Glomerular visceral epithelial cell (primary cell): Measurements from ENCODE around the gene ZDHHC8.

ENCODE experiments used
- DNase-seq: peaks from one replicate; pipeline ENCODE4 v3.0.0-alpha.2; 2016; ENCODE audit errors: extremely low spot score

ZDHHC8 gene

DNA sequence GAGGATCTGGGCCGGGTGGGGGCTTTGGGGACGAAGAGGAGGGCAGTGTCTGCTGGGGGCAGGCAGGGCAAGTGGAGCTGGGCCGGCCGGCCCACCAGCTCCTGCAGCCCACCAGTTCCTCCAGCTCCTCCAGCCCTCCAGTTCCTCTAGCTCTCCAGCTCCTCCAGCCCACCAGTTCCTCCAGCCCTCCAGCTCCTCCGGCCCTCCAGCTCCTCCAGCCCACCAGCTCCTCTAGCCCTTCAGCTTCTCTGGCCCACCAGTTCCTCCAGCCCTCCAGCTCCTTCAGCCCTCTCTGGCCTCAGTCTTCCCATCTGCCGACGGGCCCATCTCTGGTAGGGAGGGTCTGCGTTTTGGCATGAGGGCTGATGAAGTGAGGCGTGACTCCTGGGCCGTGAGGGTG, 28.4 kb downstream of the ZDHHC8 start:
- DNase-seq, result no peak

DNA sequence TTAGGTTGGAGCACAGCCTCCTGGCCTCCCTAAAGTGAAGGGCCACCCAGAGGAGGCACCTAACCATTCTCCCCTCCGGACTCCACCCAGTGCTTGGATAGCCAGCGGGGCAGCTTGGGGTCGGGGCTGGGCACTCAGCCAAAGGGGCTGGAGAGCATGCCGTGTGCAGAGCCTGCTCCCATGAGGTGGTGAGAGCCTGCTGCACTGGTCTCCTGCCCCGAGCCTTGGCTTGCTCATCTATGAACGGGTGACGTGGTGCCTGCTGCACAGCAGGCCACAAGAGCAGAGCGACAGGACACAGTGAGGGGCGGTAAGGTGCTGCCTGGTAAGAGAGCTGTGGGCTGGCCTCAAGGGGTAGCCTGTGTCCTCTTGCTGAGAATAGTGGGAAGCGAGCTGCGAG, 33.3 kb downstream of the ZDHHC8 start:
- DNase-seq, result no peak

DNA sequence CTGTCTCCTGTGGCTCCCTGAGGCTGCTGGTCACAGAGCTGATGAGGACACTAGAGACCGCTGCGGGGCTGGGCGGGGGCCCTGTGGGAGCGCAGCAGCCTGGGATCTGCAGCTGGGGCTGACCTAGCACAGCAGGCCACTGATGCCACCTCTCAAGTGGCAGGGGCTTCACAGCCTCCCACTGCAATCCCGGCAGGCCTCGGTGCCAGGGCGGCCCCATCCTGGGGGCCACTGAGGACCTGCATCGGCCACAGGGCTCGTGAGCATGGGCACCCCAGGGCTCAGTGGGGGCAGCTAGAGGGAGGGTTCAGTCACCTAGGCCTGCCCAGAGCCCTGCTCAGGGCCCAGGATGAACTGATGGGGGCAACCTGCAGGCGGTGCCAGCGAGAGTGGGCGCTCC, 33.8 kb downstream of the ZDHHC8 start:
- DNase-seq, result no peak

DNA sequence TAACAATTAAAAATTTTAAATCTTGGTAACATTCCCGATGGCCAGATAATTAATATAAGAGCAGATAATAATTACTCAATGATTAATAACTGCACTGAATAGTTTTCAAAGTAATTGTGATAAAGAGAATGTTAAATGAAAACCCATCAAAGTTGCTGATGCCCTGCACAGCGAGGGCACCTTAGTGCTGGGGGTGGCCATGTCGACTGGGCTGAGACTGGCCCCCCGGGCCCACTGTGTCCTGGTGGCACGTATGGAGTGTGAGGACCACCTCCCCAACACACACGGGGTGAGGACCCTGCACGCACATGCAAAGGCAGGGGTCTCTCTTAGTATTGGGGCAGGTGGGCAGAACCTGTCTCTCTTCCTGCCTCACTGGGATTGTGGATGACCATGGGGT, 34.3 kb downstream of the ZDHHC8 start:
- no peak for DNase-seq

DNA sequence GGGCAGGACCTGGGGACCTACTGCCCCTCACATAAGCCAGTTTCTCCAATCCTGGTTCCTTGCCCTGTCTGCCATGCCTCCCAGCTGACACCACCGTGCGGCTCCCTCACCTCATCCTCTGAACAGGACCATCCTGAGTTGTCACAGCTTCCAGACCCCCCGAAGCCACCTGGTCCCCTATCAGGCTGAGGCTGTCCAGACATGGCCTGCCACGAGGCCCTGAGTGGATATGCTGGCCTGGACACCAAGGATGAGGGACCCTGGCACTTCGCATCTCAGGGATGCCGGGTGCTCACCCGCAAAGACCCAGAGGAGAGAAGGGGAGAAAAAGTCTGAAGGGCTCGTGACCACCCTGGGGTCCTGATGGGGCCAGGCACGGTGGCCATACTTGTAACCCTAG, 35.1 kb downstream of the ZDHHC8 start:
- no peak for DNase-seq

DNA sequence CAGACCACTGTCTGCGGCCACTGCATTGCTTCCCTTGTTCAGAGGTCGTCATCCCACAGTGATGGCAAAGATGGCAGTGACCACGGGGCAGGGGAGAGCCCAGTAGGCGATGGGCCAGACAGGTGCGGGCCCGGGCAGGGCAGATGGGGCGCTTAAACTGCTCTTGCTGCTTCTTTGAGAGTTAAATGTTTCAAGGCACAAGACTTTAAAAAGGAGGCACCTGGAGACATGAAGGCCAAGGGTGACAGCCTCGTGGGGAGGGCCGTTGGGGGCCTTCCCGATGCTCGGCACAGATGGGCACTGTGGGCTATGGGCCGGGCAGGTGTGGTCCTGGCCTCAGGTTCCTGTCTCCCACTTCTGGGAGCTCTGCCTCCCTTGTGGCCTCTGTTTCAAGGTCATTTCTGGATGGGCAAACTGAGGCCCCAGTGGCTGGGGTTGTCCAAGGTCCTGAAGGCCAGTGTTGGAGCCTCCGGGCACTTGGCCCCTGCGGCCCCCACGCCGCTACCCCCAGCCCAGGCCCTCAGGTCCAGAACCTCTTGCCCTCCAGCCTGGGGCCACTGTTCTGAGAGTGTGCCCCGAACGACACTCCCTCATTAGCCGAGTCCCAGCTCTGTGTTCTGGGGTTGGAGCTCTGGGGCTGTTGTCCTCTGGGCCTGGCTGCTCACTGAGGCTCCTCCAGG, 36.2 kb downstream of the ZDHHC8 start:
- no peak for DNase-seq

DNA sequence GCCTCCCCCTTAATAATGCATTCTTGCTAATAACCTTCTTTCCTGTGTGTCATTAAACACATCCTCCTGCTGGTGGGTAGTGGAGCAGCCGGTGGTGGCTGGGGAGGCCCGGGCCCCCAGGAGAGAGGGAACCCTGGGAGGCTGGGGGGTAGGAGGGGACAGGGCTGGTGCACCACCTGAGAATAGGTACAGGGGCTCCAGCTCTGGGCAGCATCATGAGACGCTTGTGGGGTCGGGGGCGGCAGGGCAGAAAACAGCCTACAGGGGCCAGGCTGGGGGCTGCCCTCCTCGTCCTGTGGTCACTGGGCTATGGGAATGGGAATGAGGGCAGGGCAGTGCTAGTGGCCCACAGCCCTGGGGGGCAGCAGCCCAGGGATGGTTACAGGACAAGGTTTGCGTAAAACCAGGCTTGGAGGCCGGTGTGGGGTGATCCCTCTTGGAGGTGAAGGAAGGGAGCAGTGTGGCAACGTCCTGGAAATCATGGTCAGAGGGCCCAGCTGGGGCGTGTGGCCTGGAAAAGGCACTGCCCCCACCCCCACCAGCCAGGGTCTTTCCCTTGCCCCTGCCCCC, 37.7 kb downstream of the ZDHHC8 start:
- DNase-seq, result no peak

DNA sequence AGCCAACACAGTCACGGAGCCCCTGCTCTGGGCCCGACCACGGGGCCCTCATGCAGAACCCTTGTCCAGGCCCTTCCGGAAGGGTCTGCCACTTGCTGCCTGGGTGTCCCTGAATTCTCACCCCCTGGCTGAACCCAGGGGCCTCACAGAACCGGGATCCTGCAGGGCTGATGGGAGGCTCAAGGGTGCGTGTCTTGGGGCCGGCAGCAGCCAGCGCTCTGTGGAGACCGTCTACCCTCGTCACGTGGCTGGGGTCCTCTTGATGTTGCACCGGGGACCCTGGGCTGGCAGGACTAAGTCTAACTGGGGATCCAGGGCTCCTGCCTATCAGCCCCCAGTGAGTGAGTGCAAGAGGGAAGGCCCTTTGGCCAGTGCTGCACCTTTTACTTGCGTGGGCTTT, 38.6 kb downstream of the ZDHHC8 start:
- DNase-seq, result no peak

DNA sequence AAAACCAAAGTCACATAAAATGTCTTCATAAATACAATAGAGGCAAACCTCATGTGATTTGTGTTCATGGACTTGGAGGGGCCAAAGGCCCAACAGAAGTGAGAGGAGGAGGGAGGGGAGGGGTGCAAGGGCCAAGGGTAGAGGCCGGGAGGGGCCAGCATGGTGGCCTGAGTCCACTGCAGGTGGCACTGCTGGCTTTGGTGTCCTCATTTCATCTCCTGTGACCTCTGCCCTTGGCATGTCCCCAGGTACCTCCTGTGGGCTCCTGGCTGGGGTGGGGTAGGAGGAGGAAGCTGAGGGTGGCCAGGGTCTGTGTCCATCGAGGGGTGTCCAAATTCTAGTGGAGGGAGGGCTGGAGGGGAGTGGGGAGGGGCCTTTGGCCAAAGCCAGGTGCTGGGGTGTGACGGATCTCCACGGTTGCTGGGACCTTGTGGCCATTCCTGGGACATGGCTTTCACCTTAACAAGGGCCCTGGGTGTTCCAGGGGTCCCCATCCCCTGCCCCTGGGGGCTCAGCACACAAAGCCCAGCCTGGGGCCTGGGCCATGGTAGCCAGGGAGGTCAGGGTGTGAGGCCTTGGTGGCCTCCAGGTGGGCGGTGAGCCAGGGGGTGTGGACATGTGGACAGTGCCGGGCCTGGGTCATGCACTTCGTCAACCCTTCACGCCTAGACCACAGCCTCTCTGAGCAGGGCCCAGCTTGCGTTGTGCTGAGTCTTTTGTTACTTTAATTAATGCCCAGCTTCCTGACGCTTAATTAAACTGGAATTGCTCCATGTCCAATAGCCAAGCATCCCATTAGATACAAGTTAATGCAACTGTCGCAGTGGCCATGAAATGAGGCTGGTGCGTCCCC, 39.9 kb downstream of the ZDHHC8 start:
- DNase-seq, result no peak

DNA sequence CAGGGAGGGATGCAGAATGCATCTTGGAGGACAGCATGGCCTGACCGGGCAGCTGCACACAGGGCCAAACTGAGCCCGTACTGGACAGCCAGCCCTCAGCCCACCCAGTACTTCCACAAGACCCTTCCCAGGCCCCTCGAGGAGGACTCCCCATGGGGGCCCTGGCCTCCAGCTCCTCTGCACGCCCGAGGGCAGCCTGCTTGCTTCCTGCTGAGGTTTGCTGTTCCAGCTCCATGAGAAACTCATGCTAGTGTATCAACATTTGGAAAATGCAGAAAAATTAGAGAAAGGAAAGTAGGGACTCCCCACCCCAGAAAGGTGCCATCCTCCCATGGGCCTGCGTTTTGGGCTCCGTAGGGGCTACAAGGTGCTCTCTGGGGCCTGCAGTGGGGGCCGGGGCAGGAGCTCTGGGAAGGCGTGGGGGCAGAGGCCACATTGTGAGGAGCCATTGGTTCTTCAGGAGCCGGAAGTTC, 40.6 kb downstream of the ZDHHC8 start:
- DNase-seq, result no peak

DNA sequence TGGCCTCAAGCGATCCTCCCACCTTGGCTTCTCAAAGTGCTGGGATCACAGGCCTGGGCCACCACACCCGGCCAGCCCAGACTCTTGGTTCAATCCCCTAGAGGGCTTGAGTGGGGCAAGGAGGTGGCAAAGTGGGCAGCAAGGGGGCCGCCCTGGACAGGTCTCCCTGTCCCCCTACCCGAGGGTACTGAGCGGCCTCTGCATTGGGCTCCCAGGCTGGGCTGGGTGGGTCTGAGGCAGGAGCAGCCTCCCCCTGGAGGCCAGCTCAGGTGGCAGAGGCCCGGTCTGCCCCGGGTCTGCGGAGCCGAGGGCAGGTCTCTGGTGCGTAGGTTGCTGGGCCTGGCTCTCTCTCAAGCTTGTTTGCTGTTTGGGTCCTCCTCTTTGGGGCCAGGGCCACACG, 41.6 kb downstream of the ZDHHC8 start:
- DNase-seq, result no peak

DNA sequence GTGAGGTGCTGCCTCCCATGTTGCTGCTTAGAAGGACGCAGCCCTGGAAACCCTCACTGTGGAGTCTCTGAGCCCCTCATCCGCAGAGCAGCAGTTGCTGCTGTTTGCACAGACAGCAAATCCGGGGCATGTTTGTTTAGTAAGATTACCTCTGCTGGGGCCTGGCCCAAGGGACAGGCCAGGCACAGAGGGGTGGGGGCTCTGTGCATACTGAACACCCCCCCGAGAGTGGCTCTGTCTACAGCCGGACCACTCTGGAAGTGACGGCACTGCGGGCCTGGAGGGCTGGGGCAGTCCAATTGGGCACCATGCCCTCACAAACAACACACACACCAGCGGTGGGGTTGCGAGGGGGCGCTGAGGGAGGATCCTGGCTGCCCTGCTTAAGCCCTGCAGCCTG, 42.2 kb downstream of the ZDHHC8 start:
- no peak for DNase-seq

DNA sequence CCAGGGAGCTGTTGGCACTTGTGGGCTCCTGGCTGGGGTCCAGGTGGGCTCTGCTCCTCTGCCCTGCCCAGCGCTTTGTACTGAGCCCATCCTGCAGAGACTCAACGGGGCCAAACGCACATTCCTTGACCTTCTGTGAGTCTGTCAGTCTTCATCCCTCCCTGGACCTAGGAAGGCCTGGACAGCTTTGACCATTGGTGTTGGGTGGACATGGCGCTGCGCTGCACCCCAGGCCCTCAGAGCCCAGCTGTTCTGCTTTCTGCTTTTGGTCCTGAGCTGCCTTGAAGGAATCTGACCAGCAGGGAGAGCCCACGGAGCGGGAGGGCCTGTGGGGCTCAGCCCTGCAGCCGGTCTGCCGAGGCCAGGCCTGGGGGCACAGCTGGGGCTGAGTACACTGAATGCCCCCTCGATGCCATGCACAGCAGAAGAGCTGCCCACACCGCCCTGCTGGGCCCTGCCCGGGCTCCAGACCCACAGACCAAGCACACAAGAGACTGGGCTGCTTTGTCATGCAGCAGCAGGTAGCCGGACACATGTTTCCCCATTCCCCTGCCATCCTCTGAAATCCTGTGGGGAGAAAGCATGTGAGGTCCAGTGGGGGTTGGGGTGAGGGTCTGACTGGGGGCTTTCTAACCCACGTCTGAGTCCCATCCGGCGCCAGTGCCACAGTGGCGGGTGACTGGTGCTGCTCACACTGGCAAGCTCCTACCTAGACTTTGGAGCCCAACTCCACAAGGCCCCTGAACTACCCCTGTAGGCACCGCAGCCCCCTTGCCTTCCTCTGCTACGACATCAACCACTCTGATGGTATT, 43.4 kb downstream of the ZDHHC8 start:
- no peak for DNase-seq

DNA sequence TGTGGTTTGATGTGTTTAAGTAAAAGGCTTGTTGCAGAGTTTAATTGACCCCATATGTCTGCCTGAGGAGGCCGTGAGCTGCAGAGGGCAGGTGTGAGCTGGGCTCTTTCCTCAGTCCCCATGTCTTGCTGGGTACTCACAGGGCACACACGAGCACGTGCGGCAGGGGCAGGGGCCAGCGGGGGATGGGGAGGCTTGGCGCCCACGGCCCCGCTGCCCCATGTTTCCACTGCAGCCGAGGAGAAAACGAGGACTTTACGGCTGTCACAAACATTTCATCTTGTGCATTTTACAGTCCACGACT, 43.9 kb downstream of the ZDHHC8 start:
- no peak for DNase-seq

DNA sequence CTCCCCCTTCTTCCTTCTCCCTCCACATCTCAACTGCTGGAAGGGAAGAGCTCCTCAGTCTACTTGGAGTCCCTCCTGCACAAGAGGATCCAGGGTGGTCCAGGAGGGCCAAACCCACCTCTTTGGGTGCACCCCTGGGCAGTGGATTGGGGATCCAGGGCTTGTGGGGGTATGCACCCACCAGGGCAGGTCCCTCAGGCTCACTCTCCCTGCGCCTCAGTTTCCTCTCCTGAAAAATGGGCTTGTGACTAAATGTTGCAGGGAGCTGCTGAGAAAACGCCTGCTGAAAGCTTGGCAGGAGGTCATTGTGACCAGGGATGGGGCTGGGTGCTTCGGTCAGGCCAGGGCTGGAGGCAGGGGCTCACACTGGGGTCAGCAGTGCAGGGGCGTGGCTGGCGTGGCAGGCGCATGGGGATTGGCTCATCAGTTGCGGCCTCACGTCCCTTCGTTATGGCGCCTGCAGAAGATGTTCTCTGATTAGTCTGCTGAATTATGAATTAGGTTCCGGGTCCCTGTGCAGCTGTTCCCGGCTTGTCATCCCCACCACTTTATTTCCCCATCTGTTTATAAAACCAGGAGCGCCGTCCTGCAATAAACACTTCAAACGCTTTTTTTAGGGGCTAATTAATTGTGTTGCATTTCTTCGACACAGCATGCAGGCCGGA, 44.9 kb downstream of the ZDHHC8 start:
- no peak for DNase-seq

DNA sequence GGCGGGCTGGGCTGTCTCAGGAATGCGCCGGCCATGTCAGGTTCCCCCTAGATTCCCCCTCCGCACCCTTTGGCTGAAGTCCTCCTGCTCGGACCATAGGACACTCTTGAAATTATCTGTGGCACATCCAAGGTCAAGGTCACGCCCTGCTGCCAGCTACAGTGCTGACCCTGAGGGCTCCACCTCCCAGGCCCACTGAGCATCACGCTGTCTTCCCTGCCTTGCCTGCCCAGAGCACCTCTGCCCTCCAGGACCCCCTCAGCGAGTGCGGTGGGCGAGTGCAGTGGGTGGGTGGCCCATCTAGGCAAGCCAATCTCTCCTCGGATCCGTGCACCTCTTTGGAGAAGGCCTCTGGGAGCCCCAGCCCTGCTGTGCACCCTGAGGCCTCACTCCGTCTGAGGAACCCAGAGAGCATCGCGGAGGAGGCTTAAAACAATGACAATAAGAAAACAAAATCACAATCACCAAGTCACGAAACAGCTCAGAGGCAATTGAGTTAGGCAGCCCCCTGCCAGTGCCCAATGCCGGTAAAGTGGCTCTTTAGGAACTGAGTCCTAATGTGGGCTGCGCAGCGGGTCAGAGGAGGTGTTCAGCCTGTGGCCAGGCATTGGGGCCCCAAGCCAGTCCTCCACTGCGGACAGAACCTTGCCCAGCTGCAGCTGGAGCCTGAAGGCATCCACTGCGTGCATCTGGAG, 45.8 kb downstream of the ZDHHC8 start:
- no peak for DNase-seq

DNA sequence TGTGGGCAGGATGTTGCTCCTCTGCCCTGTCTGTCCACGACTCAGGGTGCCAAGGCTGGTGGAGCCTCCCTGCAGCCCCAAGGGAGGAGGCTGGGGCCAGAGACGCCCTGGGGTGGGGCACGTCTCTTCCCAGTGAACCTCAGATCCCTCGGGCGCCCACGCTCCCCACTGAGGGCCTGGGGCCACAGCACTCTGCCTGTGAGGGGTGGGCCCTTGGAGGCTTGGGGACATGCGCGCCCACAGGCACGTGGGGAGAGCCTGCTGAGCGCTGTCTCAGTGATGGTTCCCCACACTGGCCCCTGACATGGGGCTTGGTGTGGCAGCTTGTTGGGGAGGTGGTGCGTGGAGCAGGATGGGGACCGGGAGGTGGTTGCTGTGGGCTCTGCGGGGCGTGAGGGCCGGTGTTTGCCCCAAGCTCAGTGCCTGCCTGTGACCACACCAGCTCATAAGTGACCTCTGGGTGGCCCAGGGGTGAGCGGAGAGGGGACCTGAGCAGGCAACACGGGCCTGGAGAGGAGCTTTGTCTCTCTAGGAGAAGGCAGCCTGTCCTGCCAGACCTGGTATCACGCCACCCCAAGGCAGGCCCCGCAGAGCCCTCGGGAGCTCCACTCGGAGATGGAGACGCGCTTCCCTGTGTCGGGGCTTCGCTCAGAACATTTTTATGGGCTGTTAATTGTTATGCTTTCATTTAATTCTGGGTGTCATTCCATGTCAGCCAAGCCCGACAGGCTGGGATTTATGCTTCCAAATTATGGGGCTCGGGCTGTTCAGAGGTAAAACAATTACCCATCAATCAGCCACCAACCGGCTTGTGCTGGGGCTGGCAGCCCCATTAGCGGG, 46.7 kb downstream of the ZDHHC8 start:
- DNase-seq, result no peak

DNA sequence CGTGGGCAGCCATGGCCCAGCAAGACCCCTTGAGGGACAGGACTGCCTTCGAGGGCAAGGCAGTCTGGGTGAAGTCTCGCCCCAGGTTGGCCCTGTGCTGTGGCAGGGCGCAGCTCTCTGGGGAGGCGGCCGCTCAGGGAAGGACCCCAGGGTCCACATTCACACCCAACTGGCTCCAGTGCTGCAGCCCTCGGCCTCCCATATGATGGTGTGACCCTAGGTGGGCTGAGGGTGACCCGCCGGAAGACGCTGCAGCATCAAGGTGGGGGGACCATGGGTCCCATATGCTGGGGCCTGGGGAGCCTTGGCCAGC, 47.3 kb downstream of the ZDHHC8 start:
- DNase-seq, result no peak

DNA sequence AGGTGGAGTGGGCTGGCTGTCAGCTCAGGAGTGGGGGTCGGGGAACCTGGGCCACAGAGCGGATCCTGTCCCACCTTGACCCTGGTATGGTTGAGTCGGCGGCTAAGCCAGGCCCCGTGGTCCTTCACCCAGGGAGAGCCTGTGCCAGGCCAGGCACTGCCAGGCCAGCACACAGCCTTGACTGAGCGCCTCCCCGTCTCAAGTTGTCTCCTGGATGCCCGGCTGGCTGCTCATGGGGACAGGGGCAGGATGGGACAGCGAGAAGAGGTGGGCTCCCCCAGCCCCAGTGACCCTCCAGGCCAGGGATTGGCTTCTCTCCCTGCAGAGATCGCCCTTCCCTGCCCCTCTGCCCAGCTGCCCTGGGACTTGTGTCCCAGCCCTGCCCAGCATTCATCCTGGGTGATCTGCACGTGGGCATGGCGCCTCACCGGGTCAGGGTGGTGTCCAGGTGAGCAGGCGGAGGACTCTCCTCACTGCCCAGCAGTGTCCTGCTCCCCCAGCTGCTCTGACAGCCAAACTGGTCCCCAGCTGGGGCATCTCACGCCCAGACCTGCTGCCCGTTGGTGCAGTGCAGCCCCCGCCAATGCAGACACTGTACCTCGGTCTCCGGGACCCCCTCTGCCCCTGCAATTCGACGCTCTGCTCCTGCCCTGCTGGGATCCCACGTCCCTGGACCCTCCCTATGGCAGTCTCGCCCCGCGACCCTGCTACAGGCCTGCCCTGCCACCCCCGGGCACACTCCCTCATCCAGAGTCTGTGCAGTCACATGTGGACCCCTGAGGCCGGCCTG, 48.0 kb downstream of the ZDHHC8 start:
- DNase-seq, result no peak

DNA sequence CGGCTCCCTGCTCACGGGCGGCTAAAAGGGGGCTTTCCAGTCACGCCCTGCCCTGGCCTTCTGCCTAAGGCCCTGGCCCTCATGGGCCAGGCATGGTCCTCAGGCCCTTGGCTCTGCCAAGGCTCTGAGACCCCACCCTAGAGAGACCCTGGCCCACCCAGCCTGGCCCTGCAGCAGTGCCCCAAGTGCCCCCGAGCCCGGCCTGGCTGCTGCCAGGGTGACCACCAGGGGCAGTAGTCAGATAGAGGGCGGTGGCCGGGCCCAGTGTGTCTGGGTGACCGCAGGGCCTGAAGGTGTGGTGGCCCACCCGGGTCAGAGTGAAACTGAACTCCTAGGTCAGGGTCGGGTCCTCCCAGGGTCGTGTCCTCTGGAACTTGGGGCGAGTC, 48.6 kb downstream of the ZDHHC8 start:
- DNase-seq, result no peak
